SK-N-SH (cell line): ENCODE measurements around the gene SAMD4B. TPM values are rescaled to one million over a fixed set of nuclear protein-coding genes. Genes with fewer than 3 reads are reported as not detected.

ENCODE experiments used
- CTCF ChIA-PET: fragments of 300-600, 350-600 bp; formaldehyde crosslinking; extraction: SDS; loops from one replicate; lab custom pipeline; 2021; lab: Yijun Ruan, JAX
- POLR2A ChIA-PET: fragments of 350-600 bp; sonication (Branson Sonifier 250); formaldehyde crosslinking; extraction: SDS; loops from one replicate; lab custom pipeline; 2020; ENCODE audit warnings: antibody characterized with exemption, inconsistent platforms; lab: Yijun Ruan, JAX
- DNase-seq: peaks from one replicate; pipeline ENCODE4 v3.0.0; 2012
- H2AFZ ChIP-seq: fragments of 200-600 bp; sonication (generic); 2 replicates; pipeline ENCODE4 v1.8.1; 2016; ENCODE audit warnings: antibody characterized with exemption, mild to moderate bottlenecking, low read depth
- H3F3A ChIP-seq: fragments of 200-600 bp; sonication (generic); replicated peaks from 2 replicates; pipeline ENCODE3; 2016; ENCODE audit warnings: antibody characterized with exemption, mild to moderate bottlenecking; ENCODE audit not compliant: insufficient read depth
- H3K27ac ChIP-seq, 2 experiments: fragments of 200-500 bp in 1 of 2; fragments of 200-600 bp in 1 of 2; sonication (Bioruptor generic) in 1 of 2; sonication (generic), shearing (Covaris generic) in 1 of 2; 2 replicates each; pipeline versions ENCODE4 v1.5.1 to v1.6.1; 2014 to 2016; ENCODE audit warnings: low read depth in 2 of 2, inconsistent platforms in 1 of 2, low read length in 1 of 2, mild to moderate bottlenecking in 1 of 2, mixed read lengths in 1 of 2
- H3K27me3 ChIP-seq: fragments of 200-600 bp; sonication (generic), shearing (Covaris generic); 2 replicates; pipeline ENCODE4 v1.6.1; 2016; ENCODE audit warnings: mixed run types; ENCODE audit not compliant: insufficient read depth
- H3K36me3 ChIP-seq, 2 experiments: fragments of 200-500 bp in 1 of 2; fragments of 200-600 bp in 1 of 2; sonication (Bioruptor generic) in 1 of 2; sonication (generic) in 1 of 2; replicated peaks in 1 of 2; 2 replicates each; pipeline versions ENCODE3 to v1.5.1; 2014 to 2016; ENCODE audit warnings: low read length in 1 of 2, mild to moderate bottlenecking in 1 of 2; ENCODE audit not compliant: insufficient read depth in 2 of 2, control insufficient read depth in 1 of 2
- H3K4me1 ChIP-seq, 2 experiments: fragments of 200-500 bp in 1 of 2; fragments of 200-600 bp in 1 of 2; sonication (Bioruptor generic) in 1 of 2; sonication (generic), shearing (Covaris generic) in 1 of 2; 2 replicates each; pipeline versions ENCODE4 v1.5.1 to v1.6.1; 2014 to 2016; ENCODE audit warnings: low read depth in 1 of 2, low read length in 1 of 2, mixed run types in 1 of 2; ENCODE audit not compliant: insufficient read depth in 2 of 2, control insufficient read depth in 1 of 2
- H3K4me2 ChIP-seq: fragments of 200-600 bp; sonication (generic), shearing (Covaris generic); 2 replicates; pipeline ENCODE4 v1.6.1; 2017; ENCODE audit warnings: mixed run types
- H3K4me3 ChIP-seq, 2 experiments: fragments of 200-500 bp in 1 of 2; fragments of 200-600 bp in 1 of 2; sonication (Bioruptor generic) in 1 of 2; sonication (generic), shearing (Covaris generic) in 1 of 2; 2 replicates each; pipeline versions ENCODE4 v1.5.1 to v1.8.1; 2014 to 2016; ENCODE audit warnings: low read depth in 2 of 2, inconsistent platforms in 1 of 2, low read length in 1 of 2, mild to moderate bottlenecking in 1 of 2, mixed read lengths in 1 of 2, moderate library complexity in 1 of 2
- H3K79me2 ChIP-seq: fragments of 200-600 bp; sonication (generic); 2 replicates; pipeline ENCODE4 v1.8.1; 2017; ENCODE audit warnings: mild to moderate bottlenecking; ENCODE audit not compliant: insufficient read depth
- H3K9ac ChIP-seq: fragments of 200-600 bp; sonication (generic); 2 replicates; pipeline ENCODE4 v1.6.1; 2017; ENCODE audit warnings: mixed run types
- H3K9me2 ChIP-seq: fragments of 200-600 bp; sonication (generic); 2 replicates; pipeline ENCODE4 v1.6.1; 2017; ENCODE audit warnings: mixed run types
- H3K9me3 ChIP-seq: fragments of 200-600 bp; sonication (generic); 2 replicates; pipeline ENCODE4 v1.6.1; 2017; ENCODE audit warnings: mixed run types, mild to moderate bottlenecking, moderate library complexity
- H4K20me1 ChIP-seq: fragments of 200-600 bp; sonication (generic); 2 replicates; pipeline ENCODE4 v1.6.1; 2017; ENCODE audit warnings: mild to moderate bottlenecking, mixed run types; ENCODE audit not compliant: insufficient read depth
- CHD2 ChIP-seq: fragments of 150-350 bp; IDR thresholded peaks from 2 replicates; pipeline ENCODE4 v1.6.1; 2018; ENCODE audit warnings: low read length; ENCODE audit not compliant: partially characterized antibody
- EZH2phosphoT487 ChIP-seq: fragments of 200-600 bp; sonication (generic); IDR thresholded peaks from 2 replicates; pipeline ENCODE4 v1.6.1; 2017; ENCODE audit warnings: low read depth, mixed run types, mild to moderate bottlenecking, antibody characterized with exemption, moderate library complexity, borderline replicate concordance
- GABPA ChIP-seq: IDR thresholded peaks from 2 replicates; pipeline ENCODE4 v1.4.0; 2012; ENCODE audit warnings: low read depth, mild to moderate bottlenecking
- IRF3 ChIP-seq: fragments of 150-350 bp; IDR thresholded peaks from 2 replicates; pipeline ENCODE4 v1.6.1; 2016; ENCODE audit warnings: mild to moderate bottlenecking, low read depth, low read length
- MAX ChIP-seq: IDR thresholded peaks from 2 replicates; pipeline ENCODE4 v1.4.0; 2012; ENCODE audit warnings: low read depth
- MEF2A ChIP-seq: IDR thresholded peaks from 2 replicates; pipeline ENCODE4 v1.4.0; 2012; ENCODE audit warnings: low read depth, borderline replicate concordance
- PBX3 ChIP-seq: IDR thresholded peaks from 2 replicates; pipeline ENCODE4; 2012
- POLR2AphosphoS5 ChIP-seq: IDR thresholded peaks from 2 replicates; pipeline ENCODE4 v1.6.1; 2012; ENCODE audit warnings: low read depth, low read length
- RXRA ChIP-seq: IDR thresholded peaks from 2 replicates; pipeline ENCODE4 v1.4.0; 2012; ENCODE audit warnings: low read depth, mild to moderate bottlenecking, borderline replicate concordance
- SMC3 ChIP-seq: IDR thresholded peaks from 2 replicates; pipeline ENCODE4 v1.6.1; 2012; ENCODE audit warnings: low read depth, low read length, improper control_type of control experiment
- TCF12 ChIP-seq: IDR thresholded peaks from 2 replicates; pipeline ENCODE4 v1.4.0; 2012
- USF1 ChIP-seq: IDR thresholded peaks from 2 replicates; pipeline ENCODE4 v1.4.0; 2012; ENCODE audit warnings: low read depth, borderline replicate concordance
- WGBS: methylation state at CpG from one replicate; pipeline ENCODE4 v1.1.6; 2017; ENCODE audit warnings: low lambda C conversion rate; 5-methylcytosine and 5-hydroxymethylcytosine counted together
- polyA plus RNA-seq, 3 experiments: library from polyadenylated mRNA; depleted of rRNA; stranded (reverse); fragments of >200 nt; gene quantifications; 2 replicates each; pipeline ENCODE4 v1.2.3, GENCODE V29; 2012

Gene SAMD4B
- polyA plus RNA-seq, 1 of the 3 experiments (the other 2 are of a cell fraction): 83.0 TPM

GRCh38 chr19:39362682-39363657 lies 20.7 kb downstream of the SAMD4B start:
- no peak overlapping the region for H2AFZ ChIP-seq
- ChIA-PET POLR2A (interaction anchor here (0.6 to 1.2 kb wide), 2 partner anchors 10 to 21 kb away, joined by 3 to 4 read pairs; partner anchors contain the start of gene SAMD4B), CTCF (interaction anchor here (1.2 to 1.3 kb wide), 2 partner anchors 13 to 21 kb away, joined by 3 to 4 read pairs; partner anchors contain the start of gene SAMD4B)
- no peaks in the 10 kb centered on the region; the same call in 1 of the 2 replicates for H4K20me1 ChIP-seq
- H3K27me3 ChIP-seq: no peaks in the 10 kb centered on the region
- peaks cover 18 to 43% of the 10 kb centered on the region in 2 experiments for H3K36me3 ChIP-seq
- H3K79me2 ChIP-seq: no peaks in the 10 kb centered on the region; the same call in 1 of the 2 replicates
- H3K9me3 ChIP-seq: no peaks in the 10 kb centered on the region
- peaks cover 12% of the 10 kb centered on the region for H3F3A ChIP-seq
- H3K4me3 ChIP-seq: no peak overlapping the region
- no peak for DNase-seq
- WGBS: 79% methylated on average over 6 of the region's 6 CpGs
- 0 out of 2 replicates have a peak overlapping the region, but pooled peaks have one; percentile 8 for H3K4me2 ChIP-seq
- H3K9me2 ChIP-seq: no peaks in the 10 kb centered on the region
- H3K9ac ChIP-seq: 0 out of 2 replicates have a peak overlapping the region, but pooled peaks have one; percentile 1
- TF ChIP-seq EZH2phosphoT487 (no peak), POLR2AphosphoS5 (no peak), USF1 (no peak), MEF2A (no peak), RXRA (no peak), CHD2 (no peak), GABPA (no peak), PBX3 (no peak), MAX (no peak), TCF12 (no peak), SMC3 (no peak), IRF3 (no peak)
- H3K27ac ChIP-seq: peak overlapping the region; percentile 11; a peak in 2 of 4 replicates
- H3K4me1 ChIP-seq: peaks cover 7 to 9% of the 10 kb centered on the region in 2 experiments; a peak in 2 of 4 replicates
